Nephron (organoid): Measurements from ENCODE around the gene LSM14A.
"Not testable (repeated sequence)": the region's sequence is repeated elsewhere in the genome, so short reads cannot be mapped to it uniquely, and the experiment has no call there.

Experiments used
- H3K27ac Mint-ChIP-seq, 3 experiments: 2 replicates each; pipeline ENCODE4 v1.8.0; 2020; ENCODE audit warnings: mixed read lengths in 3 of 3, mild to moderate bottlenecking in 2 of 3, moderate library complexity in 1 of 3
- H3K27me3 Mint-ChIP-seq: 2 replicates; pipeline ENCODE4 v1.8.0; 2021; ENCODE audit warnings: low read depth, mild to moderate bottlenecking, moderate library complexity, mixed read lengths
- H3K36me3 Mint-ChIP-seq: 2 replicates; pipeline ENCODE4 v1.8.0; 2020; ENCODE audit warnings: low read depth, mixed read lengths
- H3K4me1 Mint-ChIP-seq: 2 replicates; pipeline ENCODE4 v1.8.0; 2020; ENCODE audit warnings: mixed read lengths
- H3K4me3 Mint-ChIP-seq, 3 experiments: 2 replicates each; pipeline ENCODE4 v1.8.0; 2020; ENCODE audit warnings: mild to moderate bottlenecking in 3 of 3, mixed read lengths in 3 of 3, moderate library complexity in 2 of 3
- H3K9me3 Mint-ChIP-seq: 2 replicates; pipeline ENCODE4 v1.8.0; 2020; ENCODE audit warnings: mixed read lengths
- CTCF ChIP-seq, 3 experiments: fragments of 200-600 bp; sonication (generic); IDR thresholded peaks; one replicate each; pipeline ENCODE4 v1.5.0; 2021; ENCODE audit warnings: antibody characterized with exemption in 3 of 3; ENCODE audit not compliant: unreplicated experiment in 3 of 3

The LSM14A gene

GRCh38 chr19:34171539-34171876 is 796 bp upstream of the LSM14A start:
- H3K4me1 Mint-ChIP-seq: peaks cover 32% of the 10 kb centered on the region
- peaks cover 9% of the 10 kb centered on the region for H3K36me3 Mint-ChIP-seq
- H3K27ac Mint-ChIP-seq: peak overlapping the region; percentile 98 to 100 (median 99)
- no peaks in the 10 kb centered on the region for H3K27me3 Mint-ChIP-seq
- no peak for TF ChIP-seq CTCF (IDR thresholded peaks at IDR 0.05; ENCODE audit: unreplicated experiment in 3 of 3)
- no peaks in the 10 kb centered on the region for H3K9me3 Mint-ChIP-seq
- H3K4me3 Mint-ChIP-seq: peak overlapping the region; percentile 89 to 97 (median 89)

GRCh38 chr19:34172661-34173192 is 423 bp downstream of the LSM14A start:
- no peaks in the 10 kb centered on the region for H3K9me3 Mint-ChIP-seq
- peak overlapping the region; percentile 98 to 100 (median 99) for H3K27ac Mint-ChIP-seq
- peaks cover 11% of the 10 kb centered on the region for H3K36me3 Mint-ChIP-seq
- no peak for TF ChIP-seq CTCF (IDR thresholded peaks at IDR 0.05; ENCODE audit: unreplicated experiment in 3 of 3)
- H3K4me3 Mint-ChIP-seq: peak overlapping the region; percentile 89 to 97 (median 97)
- peaks cover 39% of the 10 kb centered on the region for H3K4me1 Mint-ChIP-seq
- H3K27me3 Mint-ChIP-seq: no peaks in the 10 kb centered on the region

GRCh38 chr19:34173193-34173956 is 1.1 kb downstream of the LSM14A start:
- Mint-ChIP-seq H3K36me3 (peaks cover 11% of the 10 kb centered on the region), H3K4me1 (peaks cover 42% of the 10 kb centered on the region), H3K27ac (peak overlapping the region; percentile 98 to 100 (median 99)), H3K9me3 (no peaks in the 10 kb centered on the region), H3K4me3 (peak overlapping the region; percentile 89 to 97 (median 97)), H3K27me3 (no peaks in the 10 kb centered on the region)
- peak in 1 of 3 experiments; percentile 10 for TF ChIP-seq CTCF (IDR thresholded peaks at IDR 0.05; ENCODE audit: unreplicated experiment in 3 of 3)

- H3K4me3 Mint-ChIP-seq: peak overlapping the region; percentile 73 to 81 (median 75)
- H3K27me3 Mint-ChIP-seq, H3K9me3 Mint-ChIP-seq: not testable (repeated sequence)
- peaks cover 19% of the 10 kb centered on the region for H3K36me3 Mint-ChIP-seq
- peak overlapping the region in 1 of 3 experiments; percentile 38 for H3K27ac Mint-ChIP-seq
- peaks cover 53% of the 10 kb centered on the region for H3K4me1 Mint-ChIP-seq
Measured at GRCh38 chr19:34175173-34175572, 2.9 kb downstream of the LSM14A start.

GRCh38 chr19:34176581-34176980 is 4.3 kb downstream of the LSM14A start:
- peak overlapping the region; percentile 62 to 81 (median 70) for H3K4me3 Mint-ChIP-seq

GRCh38 chr19:34178274-34178610 is 5.9 kb downstream of the LSM14A start:
- Mint-ChIP-seq H3K27me3 (no peaks in the 10 kb centered on the region), H3K4me3 (peak overlapping the region; percentile 34 to 57 (median 35)), H3K36me3 (peaks cover 43% of the 10 kb centered on the region), H3K27ac (peak overlapping the region in 2 of 3 experiments; percentile 21 to 77), H3K4me1 (peaks cover 65% of the 10 kb centered on the region), H3K9me3 (no peaks in the 10 kb centered on the region)
- no peak for TF ChIP-seq CTCF (IDR thresholded peaks at IDR 0.05; ENCODE audit: unreplicated experiment in 3 of 3)

More at GRCh38 chr19:34176581-34176980, 4.3 kb downstream of the LSM14A start:
- no peak for TF ChIP-seq CTCF (IDR thresholded peaks at IDR 0.05; ENCODE audit: unreplicated experiment in 3 of 3)
- no peaks in the 10 kb centered on the region for H3K27me3 Mint-ChIP-seq
- H3K4me1 Mint-ChIP-seq: peaks cover 58% of the 10 kb centered on the region
- H3K36me3 Mint-ChIP-seq: peaks cover 32% of the 10 kb centered on the region
- H3K27ac Mint-ChIP-seq: peak overlapping the region; percentile 60 to 66 (median 60)
- H3K9me3 Mint-ChIP-seq: no peaks in the 10 kb centered on the region
